Breast epithelium (tissue), 3 donors: ENCODE data around the gene CGREF1.

ENCODE experiments used
- CTCF ChIP-seq, 3 donors: fragments of 450-650 bp; IDR thresholded peaks; one replicate each; pipeline ENCODE4 v1.5.1; 2016 to 2017; ENCODE audit warnings: antibody characterized with exemption in 3 of 3, mild to moderate bottlenecking in 3 of 3, moderate library complexity in 3 of 3
- POLR2A ChIP-seq: fragments of 450-650 bp; IDR thresholded peaks from one replicate; pipeline ENCODE4 v1.6.1; 2016; ENCODE audit warnings: antibody characterized with exemption, mild to moderate bottlenecking, moderate library complexity
- POLR2AphosphoS5 ChIP-seq, 3 donors: sonication (generic); formaldehyde crosslinking; IDR thresholded peaks; one replicate each; pipeline ENCODE4 v1.6.1; 2017; ENCODE audit warnings: antibody characterized with exemption in 3 of 3

- TF ChIP-seq POLR2AphosphoS5 (IDR thresholded peaks at IDR 0.05) (no peak), CTCF (IDR thresholded peaks at IDR 0.05) (no peak), POLR2A (no peak)
Observed at GRCh38 chr2:27080603-27080936, 38.4 kb downstream of the CGREF1 start.
